Fibroblast of peridontal ligament (primary cell): ENCODE measurements around the gene TRIM22.
"Not testable (repeated sequence)": the region's sequence is repeated elsewhere in the genome, so short reads cannot be mapped to it uniquely, and the experiment has no call there.

Source experiments
- DNase-seq: peaks from one replicate; pipeline ENCODE4 v3.0.0-alpha.2; 2010; ENCODE audit errors: extremely low read depth

TRIM22 gene

DNA sequence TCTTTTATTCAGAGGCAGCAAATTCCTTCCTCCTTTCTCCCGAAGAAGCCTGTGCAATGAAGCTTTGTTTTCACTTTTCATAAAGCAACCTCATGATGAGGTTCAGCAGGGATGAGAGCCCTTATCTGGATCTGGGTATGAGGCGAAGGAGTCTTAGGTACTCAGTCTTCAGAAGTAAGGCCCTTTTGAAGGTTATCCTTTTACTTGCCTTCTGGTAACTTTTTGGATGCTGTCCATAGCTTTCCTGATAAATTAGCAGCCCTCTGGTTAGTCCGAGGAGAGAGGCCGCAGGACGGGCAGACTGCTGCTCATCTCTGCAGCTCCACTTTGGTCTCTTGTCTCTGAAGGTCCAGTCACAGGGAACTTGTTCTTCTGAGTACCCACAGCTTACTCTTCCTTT lies 1.1 kb downstream of the TRIM22 start:
- peak; percentile 71 for DNase-seq

DNA sequence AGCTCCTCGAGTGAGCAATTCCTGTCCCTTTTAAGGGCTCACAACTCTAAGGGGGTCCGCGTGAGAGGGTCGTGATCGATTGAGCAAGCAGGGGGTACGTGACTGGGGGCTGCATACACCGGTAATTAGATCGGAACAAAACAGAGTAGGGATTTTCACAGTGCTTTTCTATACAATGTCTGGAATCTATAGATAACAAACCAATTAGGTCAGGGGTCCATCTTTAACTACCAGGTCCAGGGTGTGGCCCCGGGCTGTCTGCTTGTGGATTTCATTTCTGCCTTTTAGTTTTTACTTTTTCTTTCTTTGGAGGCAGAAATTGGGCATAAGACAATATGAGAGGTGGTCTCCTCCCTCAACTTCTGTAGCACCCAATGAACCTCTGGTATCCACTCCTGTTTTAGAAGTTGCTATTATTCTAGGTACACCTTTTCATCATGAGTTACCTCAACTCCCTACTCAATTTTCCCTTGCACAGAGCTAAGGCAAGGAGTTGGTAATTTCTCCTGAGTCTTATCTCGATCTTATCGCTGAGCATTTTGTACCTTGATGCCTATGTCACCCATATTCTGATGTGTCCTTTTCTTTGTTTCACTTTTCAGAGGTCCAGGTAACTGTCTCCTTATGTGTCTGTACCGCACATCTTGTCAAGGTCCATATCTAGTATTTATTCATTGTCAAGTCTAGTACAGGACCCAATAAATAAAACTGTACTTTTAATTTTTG lies 1.8 kb downstream of the TRIM22 start:
- DNase-seq: not testable (repeated sequence)

DNA sequence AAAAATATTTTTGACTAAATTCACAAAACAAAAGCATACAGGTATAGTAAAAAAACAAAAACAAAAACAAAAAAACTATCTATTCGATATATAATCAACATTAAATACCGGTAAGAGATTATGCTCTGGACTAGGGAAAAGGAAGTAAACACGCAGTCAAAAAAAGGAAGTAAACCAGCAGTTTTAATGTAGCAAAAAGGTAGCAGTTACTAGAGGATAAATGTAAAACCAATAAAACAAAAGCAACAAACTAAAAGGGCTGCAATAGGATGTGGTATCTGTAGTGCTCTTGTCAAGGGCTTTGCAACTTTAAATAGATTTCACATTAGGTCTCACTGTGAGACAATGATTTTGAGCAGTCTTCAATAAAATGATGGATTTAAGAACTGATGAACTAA lies 2.4 kb downstream of the TRIM22 start:
- peak; percentile 11 for DNase-seq

DNA sequence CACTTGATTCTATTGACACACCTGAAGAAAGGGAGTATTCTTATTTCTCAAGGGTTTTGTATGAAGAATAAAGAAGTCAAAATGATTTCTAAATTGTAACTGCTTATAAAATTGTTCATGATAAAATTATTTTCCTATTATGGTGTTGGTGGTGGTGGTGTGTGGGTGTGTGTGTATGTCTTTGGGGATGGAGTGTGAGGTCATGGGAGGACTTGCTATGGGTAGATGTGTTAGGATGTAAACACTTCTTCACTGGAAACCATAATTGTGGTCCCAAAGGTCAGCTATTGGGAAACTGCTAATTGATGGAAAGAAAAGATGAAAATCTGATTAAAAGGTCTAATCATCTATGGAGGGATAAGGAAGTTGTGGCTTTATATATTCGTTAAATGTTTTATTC lies 5.1 kb downstream of the TRIM22 start:
- DNase-seq: peak; percentile 9

DNA sequence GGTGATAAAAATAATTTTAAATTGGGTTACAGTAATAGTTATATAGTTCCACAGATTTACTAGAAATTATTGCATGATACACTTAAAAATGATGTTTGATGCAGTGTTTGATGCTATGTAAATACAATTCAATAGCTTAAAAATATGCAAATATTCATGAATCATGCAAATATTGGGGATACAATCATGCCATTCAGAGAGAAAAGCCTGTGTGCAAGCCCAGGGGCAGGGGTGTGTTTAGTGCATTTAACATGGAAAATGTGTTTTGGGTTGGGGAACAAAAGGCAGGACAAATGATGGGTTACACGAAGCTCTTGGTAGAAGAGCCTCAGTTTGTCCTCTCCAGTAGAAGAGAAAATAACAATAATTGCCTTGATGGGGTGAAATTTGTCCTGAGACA lies 6.0 kb downstream of the TRIM22 start:
- DNase-seq: no peak

DNA sequence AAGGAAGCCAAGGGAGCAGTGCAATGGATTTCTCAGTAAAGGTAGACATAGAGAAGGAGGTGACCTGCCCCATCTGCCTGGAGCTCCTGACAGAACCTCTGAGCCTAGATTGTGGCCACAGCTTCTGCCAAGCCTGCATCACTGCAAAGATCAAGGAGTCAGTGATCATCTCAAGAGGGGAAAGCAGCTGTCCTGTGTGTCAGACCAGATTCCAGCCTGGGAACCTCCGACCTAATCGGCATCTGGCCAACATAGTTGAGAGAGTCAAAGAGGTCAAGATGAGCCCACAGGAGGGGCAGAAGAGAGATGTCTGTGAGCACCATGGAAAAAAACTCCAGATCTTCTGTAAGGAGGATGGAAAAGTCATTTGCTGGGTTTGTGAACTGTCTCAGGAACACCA lies 6.6 kb downstream of the TRIM22 start:
- DNase-seq: no peak

DNA sequence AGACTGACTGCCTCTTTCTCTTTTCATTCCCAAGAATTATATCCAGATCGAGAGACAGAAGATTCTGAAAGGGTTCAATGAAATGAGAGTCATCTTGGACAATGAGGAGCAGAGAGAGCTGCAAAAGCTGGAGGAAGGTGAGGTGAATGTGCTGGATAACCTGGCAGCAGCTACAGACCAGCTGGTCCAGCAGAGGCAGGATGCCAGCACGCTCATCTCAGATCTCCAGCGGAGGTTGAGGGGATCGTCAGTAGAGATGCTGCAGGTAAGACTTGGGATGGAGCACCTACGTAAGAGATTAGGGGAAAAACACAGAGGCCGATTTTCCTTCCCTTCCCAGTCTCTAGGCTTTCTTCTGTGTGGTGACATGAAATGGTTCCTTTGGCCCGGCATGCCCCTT lies 8.7 kb downstream of the TRIM22 start:
- no peak for DNase-seq

DNA sequence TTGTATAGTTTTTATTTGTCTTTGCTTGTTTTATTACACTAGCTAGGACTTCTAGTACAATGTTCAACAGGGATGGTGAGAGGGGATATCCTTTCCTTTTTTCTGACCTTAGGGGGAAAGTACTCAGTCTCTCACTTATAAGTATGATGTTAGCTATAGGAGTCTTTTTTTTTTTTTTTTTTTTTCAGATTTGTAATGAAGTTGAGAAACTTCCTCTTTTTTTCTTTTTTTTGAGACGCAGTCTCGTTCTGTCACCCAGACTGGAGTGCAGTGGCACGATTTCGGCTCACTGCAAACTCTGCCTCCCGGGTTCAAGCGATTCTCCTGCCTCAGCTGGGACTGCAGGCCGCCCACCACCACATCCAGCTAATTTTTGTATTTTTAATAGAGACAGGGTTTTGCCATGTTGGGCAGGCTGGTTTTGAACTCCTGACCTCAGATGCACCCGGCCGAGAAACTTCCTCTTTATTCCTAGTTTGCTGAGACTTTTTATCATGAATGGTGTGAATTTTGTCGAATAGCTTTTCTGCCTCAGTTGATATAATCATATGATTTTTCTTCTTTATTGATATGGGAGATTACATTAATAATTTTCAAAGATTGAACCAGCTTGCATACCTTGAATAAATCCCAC lies 10.9 kb downstream of the TRIM22 start:
- DNase-seq: no peak

DNA sequence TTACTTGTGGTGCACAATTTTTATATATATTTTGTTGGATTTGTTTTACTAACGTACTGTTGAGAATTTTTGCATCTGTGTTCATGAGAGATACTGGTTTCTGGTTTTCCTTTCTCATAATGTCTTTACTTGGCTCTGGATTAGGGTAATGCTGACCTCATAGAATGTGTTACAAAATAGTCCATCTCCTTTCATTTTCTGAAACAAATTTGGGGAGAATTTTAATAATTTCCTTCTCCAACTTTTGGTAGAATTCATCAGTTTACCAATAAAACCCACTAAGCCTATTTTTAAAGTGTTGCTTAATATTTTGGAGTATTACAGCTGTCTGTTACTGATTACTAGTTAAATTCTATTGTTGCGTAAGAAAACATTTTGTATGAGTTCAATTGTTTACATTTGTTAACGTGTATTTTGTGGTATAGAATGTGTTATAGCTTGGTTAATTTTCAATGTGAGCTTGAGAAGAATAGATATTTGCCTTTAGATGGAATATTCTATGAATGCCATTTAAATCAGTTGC lies 11.5 kb downstream of the TRIM22 start:
- DNase-seq: no peak

DNA sequence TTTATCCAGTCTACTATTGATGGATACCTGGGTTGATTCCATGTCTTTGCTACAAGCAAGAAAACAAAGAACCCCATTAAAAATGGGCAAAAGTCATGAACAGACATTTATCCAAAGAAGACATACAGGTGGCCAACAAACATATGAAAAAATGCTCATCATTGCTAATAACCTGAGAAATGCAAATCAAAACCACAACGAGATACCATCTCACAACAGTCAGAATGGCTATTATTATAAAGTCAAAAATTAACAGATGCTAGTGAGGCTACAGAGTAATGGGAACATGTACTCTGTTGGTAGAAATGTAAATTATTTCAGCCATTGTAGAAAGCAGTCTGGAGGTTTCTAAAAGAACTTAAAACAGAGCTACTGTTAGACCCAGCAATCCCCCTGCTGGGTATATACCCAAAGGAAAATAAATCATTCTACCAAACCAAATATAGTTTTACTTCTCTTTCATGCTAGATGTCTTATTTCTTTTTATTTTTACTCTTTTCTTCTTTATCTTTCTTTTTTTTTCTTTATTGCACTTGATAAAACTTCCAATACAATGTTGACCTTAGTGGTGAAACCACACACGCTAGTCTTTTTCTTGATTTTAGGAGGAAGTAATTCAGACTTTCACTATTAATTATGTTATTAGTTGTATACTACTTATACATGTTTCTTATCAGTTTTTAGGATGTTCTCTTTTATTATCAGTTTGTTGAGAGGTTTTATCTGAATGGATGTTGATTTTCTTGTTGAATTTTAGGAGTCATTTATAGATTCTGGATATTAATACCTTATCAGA lies 14.3 kb downstream of the TRIM22 start:
- DNase-seq: no peak

DNA sequence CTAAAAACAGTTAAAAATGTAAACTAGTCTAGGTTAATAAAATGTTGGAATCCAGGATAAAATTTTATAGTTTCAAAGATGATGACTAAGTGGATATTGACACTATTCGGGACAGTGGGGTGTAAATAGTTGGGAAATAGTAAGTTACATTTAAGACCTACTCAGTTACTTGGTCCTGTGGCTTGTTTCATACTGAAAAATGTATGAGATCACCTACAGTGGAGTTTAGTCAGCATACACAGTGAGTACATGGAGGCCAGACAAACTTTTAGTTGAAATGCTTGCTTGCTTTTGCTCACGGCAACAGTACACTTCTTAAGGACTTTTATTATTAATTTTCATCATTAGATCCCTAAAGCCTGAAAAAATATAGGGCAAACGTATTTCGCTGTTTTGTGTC lies 16.1 kb downstream of the TRIM22 start:
- DNase-seq: no peak

DNA sequence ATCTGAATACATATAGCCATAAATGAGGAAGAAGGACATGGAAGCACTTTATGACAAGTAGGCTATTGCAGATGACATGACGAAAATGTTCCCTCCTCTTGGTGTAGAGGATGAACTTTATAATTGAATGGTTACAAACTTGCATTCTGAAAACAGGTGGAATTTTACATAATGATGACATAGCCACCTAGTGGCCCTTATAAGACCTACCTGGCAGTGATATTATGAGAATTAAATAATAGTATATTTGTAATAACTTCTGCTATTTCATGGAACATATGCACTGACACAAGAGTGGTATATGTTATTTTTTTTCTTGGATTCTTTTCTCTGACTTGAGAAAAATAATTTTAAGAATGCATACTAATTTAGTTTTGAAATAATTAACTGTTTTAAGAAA lies 22.9 kb downstream of the TRIM22 start:
- DNase-seq: no peak

DNA sequence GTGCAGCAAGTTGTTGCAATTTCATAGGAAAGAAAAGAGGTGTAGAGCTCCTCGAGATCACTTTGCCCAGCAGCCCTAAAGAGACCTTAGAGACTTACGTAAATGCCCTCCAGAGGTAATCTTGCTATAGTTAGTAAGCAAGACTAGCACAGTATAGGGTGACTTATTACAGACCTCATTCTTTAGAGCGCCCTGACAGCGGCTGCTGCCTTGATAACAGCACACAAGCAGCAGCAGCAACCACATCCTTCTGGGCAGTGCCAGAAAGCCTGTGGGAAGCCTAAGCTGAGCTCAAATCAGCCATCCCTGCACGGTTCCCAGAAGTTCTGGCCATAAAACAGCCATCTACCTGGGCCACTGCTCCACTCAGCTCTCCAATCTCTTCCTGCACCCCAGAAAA lies 24.1 kb downstream of the TRIM22 start:
- no peak for DNase-seq

DNA sequence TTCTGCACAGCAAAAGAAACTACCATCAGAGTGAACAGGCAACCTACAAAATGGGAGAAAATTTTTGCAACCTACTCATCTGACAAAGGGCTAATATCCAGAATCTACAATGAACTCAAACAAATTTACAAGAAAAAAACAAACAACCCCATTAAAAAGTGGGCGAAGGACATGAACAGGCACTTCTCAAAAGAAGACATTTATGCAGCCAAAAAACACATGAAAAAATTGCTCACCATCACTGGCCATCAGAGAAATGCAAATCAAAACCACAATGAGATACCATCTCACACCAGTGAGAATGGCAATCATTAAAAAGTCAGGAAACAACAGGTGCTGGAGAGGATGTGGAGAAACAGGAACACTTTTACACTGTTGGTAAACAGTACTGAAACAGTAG lies 26.9 kb downstream of the TRIM22 start:
- not testable (repeated sequence) for DNase-seq

DNA sequence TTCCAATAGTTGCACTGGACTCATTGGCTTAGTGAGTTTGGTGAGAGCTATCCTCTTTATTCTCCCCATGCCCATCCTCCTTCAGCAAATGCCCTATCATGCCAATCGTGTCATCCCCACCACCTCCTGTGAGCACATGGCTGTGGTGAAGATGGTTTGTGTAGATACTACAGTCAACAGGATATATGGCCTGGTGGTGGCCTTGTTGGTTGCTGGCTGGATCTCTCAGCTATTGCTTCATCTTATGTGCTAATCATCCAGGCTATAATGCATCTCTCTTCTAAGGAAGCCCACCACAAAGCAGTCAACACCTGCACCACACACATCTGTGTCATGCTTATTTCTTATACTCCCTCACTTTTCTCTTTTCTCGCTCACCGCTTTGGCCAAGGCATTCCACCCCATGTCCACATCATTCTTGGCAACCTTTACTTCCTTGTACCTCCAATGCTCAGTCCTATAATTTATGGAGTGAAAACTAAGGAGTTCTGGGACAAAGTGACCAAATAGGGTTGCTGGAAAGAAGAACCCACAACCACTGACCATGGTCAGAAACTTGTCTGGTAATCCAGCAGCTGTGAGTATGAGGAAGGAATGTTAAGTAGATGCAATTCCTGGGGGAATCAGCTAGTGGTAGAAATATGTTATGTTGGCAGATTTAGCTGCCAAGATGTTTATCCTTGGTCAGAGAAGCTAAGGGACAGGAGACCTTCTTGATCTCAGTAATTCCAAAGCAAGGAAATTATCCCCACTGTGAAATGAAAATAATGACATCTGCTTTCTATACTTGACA lies 30.3 kb downstream of the TRIM22 start:
- DNase-seq: peak; percentile 68

DNA sequence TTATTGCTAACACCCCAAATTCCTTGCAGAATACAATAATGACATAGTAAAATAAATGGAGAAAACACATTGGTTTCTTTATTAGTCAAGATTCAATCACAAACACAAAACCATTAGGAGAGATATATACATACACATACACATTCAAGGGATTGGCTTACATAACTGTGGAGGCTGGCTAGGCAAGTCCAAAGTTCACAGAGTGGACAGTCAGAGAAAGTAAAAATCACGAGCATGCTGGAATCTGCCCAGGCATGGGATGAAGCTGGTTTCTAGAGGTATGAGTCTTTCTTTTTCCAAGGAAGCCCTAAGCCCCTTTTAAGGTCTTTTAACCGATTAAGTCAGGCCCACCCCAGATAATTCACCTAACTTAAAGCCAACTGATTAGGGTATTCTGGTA lies 33.0 kb downstream of the TRIM22 start:
- no peak for DNase-seq

DNA sequence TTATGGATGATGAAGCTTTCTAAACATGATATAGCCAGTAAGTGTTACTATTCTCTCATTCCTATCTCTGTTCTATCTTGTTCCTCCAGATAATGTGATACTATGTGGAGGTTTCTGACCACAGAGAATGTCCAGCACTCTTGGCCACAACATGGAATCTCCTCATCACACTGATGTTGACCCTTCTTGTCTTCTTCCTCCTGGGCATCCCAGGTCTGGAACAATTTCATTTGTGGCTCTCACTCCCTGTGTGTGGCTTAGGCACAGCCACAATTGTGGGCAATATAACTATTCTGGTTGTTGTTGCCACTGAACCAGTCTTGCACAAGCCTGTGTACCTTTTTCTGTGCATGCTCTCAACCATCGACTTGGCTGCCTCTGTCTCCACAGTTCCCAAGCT lies 36.8 kb downstream of the TRIM22 start:
- DNase-seq: no peak

DNA sequence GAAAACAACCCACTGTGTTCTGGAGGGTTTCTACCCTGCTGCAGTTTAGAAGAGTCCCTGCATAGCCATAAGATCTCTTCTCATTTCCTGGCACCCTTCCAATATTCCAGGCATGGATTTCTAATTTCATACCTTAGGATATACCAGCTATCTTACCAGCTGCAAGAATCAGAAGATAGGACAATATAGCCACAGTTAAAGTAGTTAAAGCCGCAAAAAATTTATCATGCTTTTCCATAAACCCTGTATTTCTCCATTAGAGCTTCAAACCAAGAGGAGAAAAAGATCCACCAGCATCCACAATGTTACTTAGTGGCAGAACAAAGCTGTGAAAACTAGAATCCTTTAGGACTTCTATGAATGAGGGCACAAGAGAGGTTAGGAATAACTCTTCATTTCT lies 38.1 kb downstream of the TRIM22 start:
- DNase-seq: no peak

DNA sequence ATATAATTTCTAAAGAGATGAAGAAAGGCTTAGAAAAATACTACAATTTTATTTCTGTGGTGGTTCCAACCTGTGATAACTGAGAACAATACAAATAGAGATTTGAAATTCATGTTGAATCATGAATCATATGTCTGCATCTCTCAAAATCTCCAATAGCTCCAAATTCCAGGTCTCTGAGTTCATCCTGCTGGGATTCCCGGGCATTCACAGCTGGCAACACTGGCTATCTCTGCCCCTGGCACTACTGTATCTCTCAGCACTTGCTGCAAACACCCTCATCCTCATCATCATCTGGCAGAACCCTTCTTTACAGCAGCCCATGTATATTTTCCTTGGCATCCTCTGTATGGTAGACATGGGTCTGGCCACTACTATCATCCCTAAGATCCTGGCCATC lies 46.8 kb downstream of the TRIM22 start, which contains the start of gene OR56B1:
OR56B1 (plus strand) TSS at position 53 of the 400 bp plus-strand sequence; CDS start at position 122, 69 bp downstream.
- DNase-seq: no peak

DNA sequence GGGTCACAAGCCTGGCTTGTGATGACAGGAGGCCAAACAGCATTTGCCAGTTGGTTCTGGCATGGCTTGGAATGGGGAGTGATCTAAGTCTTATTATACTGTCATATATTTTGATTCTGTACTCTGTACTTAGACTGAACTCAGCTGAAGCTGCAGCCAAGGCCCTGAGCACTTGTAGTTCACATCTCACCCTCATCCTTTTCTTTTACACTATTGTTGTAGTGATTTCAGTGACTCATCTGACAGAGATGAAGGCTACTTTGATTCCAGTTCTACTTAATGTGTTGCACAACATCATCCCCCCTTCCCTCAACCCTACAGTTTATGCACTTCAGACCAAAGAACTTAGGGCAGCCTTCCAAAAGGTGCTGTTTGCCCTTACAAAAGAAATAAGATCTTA lies 47.5 kb downstream of the TRIM22 start:
- peak; percentile 66 for DNase-seq

DNA sequence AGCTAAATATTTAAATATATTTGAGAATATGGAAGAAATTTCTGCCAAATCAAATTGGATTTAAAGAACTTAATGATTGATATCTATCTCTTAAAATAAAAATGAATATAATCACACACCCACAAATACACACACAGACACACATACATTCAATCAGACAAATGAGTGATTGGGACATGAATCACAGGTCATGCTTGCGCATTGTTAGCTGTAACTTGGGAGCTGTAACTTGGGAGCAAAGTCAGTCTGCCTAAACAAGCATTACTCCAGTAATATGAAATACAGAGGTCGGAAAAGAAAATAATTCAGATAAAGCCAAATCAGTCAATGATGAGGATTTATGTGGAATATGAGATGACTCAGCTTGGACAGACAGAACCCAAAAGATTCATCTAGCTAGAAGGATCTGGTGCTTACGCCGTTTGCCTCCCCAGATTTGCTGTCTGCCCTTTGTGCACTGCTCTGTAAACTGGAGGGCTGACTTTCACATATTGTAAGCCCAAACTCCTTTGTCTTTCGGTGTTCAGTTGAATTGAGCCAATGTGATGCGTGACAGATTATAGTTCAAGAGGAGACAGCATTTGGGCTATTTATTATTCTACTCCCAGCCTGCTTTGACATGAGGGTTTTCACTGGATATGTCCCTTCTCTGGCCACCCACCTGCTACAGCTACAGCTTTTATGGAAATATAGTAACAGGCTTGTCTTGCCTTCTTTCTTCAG lies 48.2 kb downstream of the TRIM22 start:
- no peak for DNase-seq
